ENCODE results near the gene MYO1G. TPM values are rescaled to one million over a fixed set of nuclear protein-coding genes. Genes with fewer than 3 reads are reported as not detected.
"Not testable (repeated sequence)": the region's sequence is repeated elsewhere in the genome, so short reads cannot be mapped to it uniquely, and the experiment has no call there.

Gene MYO1G
- total RNA-seq, 1 experiment from 2014 or later, result 0.36 TPM

DNA sequence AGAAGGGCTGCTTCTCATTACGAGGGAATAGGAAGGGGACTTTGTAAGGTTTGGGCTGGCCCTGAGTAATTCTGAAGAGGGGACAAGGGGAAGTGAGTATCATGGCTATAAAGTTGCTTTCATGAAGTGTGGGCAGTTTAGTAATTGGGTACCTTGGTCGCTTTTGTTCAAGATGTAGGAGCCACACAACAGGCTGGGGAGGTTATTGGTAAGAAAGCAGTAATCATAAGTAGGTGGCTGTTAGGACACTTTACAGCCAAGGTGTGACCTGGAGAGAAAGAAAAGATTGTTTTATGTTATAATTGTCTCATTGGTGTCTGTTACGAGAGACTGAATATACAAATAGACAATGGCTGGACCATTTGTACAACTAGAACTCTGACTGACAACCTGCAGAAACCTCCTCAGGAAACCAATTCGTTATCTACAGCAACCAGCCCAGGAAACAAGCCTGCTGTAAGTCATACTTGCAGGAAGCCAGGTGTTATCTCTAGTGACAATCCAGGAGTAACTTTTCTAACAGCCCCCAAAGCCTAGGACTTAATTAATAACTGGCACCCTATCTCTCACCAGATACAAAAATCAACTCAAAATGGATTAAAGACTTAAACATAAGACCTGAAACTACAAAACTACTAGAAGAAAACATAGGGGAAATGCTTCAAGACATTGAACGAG lies 16.2 kb upstream of the MYO1G start:
- no peak for DNase-seq
- CTCF ChIA-PET, result interaction anchor here (1.1 kb wide), 1 partner anchor 19 kb away, joined by 3 read pairs; no protein-coding TSS in a partner anchor
- Mint-ChIP-seq H3K9me3 (ENCODE audit: unreplicated experiment) (no peaks in the 10 kb centered on the region), H3K27ac (ENCODE audit: unreplicated experiment) (no peak overlapping the region), H3K4me3 (ENCODE audit: unreplicated experiment) (no peak overlapping the region), H3K36me3 (ENCODE audit: insufficient read depth, unreplicated experiment) (peaks cover 11% of the 10 kb centered on the region), H3K4me1 (ENCODE audit: low read depth, unreplicated experiment) (peaks cover 7% of the 10 kb centered on the region), H3K27me3 (ENCODE audit: insufficient read depth, unreplicated experiment) (no peaks in the 10 kb centered on the region)
- H3K36me3 ChIP-seq (ENCODE audit: control insufficient read depth, insufficient read depth, low read length), result no peaks in the 10 kb centered on the region
- no peak overlapping the region for H3K4me3 ChIP-seq (ENCODE audit: low read depth, low read length)
- H3K9me3 ChIP-seq, result no peaks in the 10 kb centered on the region
- BruUV-seq (replicated peaks), result no TSS peak
- no peaks in the 10 kb centered on the region for H3K27me3 ChIP-seq (replicated peaks; ENCODE audit: control insufficient read depth, insufficient read depth, low read length)
- intact Hi-C loops (cut with micrococcal nuclease; ENCODE audit: unreplicated experiment), result no loop called here
- POLR2A ChIA-PET, result no interaction called here
- TF ChIP-seq, protein P1, sequence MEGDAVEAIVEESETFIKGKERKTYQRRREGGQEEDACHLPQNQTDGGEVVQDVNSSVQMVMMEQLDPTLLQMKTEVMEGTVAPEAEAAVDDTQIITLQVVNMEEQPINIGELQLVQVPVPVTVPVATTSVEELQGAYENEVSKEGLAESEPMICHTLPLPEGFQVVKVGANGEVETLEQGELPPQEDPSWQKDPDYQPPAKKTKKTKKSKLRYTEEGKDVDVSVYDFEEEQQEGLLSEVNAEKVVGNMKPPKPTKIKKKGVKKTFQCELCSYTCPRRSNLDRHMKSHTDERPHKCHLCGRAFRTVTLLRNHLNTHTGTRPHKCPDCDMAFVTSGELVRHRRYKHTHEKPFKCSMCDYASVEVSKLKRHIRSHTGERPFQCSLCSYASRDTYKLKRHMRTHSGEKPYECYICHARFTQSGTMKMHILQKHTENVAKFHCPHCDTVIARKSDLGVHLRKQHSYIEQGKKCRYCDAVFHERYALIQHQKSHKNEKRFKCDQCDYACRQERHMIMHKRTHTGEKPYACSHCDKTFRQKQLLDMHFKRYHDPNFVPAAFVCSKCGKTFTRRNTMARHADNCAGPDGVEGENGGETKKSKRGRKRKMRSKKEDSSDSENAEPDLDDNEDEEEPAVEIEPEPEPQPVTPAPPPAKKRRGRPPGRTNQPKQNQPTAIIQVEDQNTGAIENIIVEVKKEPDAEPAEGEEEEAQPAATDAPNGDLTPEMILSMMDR (IDR thresholded peaks at IDR 0.05; ENCODE audit: insufficient read depth in 1 of 2, low read depth in 1 of 2, low read length in 1 of 2, severe bottlenecking in 1 of 2, unreplicated experiment in 1 of 2), result no peak
- H3K4me1 ChIP-seq, result 0 out of 2 replicates have a peak, but pooled peaks cover 9% of the 10 kb centered on the region

DNA sequence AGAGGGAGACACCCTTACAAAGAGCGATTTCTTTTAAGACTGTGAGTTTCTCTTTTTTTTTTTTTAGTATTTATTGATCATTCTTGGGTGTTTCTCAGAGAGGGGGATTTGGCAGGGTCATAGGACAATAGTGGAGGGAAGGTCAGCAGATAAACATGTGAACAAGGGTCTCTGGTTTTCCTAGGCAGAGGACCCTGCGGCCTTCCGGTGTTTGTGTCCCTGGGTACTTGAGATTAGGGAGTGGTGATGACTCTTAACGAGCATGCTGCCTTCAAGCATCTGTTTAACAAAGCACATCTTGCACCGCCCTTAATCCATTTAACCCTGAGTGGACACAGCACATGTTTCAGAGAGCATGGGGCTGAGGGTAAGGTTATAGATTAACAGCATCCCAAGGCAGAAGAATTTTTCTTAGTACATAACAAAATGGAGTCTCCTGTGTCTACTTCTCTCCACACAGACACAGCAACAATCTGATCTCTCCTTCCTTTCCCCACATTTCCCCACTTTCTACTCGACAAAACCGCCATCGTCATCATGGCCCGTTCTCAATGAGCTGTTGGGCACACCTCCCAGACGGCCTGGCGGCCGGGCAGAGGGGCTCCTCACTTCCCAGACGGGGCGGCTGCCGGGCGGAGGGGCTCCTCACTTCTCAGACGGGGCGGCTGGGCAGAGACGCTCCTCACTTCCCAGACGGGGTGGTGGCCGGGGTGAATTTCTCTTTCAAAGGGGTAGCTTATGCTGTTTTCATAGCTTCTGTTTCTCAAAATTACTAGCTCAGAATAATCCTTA lies 13.4 kb upstream of the MYO1G start:
- POLR2A ChIA-PET; H3K4me3 ChIP-seq (ENCODE audit: low read depth, low read length); BruUV-seq (replicated peaks); H3K4me3 Mint-ChIP-seq (ENCODE audit: unreplicated experiment); CTCF ChIA-PET; intact Hi-C loops (cut with micrococcal nuclease; ENCODE audit: unreplicated experiment); H3K36me3 ChIP-seq (ENCODE audit: control insufficient read depth, insufficient read depth, low read length); H3K9me3 ChIP-seq; DNase-seq; H3K9me3 Mint-ChIP-seq (ENCODE audit: unreplicated experiment); H3K36me3 Mint-ChIP-seq (ENCODE audit: insufficient read depth, unreplicated experiment); H3K27ac Mint-ChIP-seq (ENCODE audit: unreplicated experiment); H3K4me1 Mint-ChIP-seq (ENCODE audit: low read depth, unreplicated experiment); H3K27me3 Mint-ChIP-seq (ENCODE audit: insufficient read depth, unreplicated experiment); H3K27me3 ChIP-seq (replicated peaks; ENCODE audit: control insufficient read depth, insufficient read depth, low read length): not testable (repeated sequence)
- H3K4me1 ChIP-seq, result peaks cover 14% of the 10 kb centered on the region

DNA sequence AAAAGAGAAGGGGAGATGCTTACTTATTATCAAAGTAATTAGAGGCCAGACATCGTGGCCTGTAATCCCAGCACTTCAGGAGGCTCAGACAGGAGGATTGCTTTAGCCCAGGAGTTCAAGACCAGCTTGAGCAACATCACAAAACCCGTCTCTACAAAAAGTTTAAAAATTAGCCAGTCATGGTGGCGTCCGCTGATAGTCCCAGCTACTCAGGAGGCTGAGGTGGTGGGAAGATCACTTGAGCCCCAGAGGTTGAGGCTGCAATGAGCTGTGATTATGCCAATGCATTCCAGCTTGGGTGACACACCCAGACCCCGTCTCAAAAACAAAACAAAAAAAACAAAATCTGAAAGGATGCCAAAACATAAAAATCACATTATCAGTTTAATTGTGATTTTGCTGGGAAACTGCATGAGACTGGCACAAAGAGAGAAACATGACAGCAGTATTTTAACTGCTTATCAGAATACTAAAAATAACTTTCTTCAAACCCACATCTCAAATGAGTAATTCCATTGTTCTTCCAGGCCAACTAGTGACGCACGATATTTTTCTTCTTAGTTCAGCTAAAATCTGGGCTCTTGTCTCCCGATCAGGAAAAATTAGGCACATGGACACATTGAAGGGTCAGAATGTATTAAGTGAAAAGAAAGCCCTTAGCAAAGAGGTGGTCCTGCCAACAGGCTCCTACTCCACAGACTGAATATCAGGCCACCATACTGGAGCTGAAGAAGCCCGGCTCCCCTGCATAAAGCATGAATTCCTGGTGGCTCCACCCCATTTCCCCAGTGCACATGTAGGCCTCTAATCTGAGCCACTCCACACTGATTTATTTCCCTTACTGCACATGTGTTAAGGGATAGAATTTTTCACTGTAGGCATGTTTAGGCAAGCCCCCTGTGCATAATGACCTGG lies 11.6 kb upstream of the MYO1G start:
- Histone ChIP-seq H3K4me3 (ENCODE audit: low read depth, low read length) (no peak overlapping the region), H3K4me1 (peaks cover 15% of the 10 kb centered on the region), H3K36me3 (ENCODE audit: control insufficient read depth, insufficient read depth, low read length) (no peaks in the 10 kb centered on the region), H3K9me3 (no peaks in the 10 kb centered on the region), H3K27me3 (replicated peaks; ENCODE audit: control insufficient read depth, insufficient read depth, low read length) (no peaks in the 10 kb centered on the region)
- POLR2A ChIA-PET, result no interaction called here
- peaks cover 22% of the 10 kb centered on the region for H3K36me3 Mint-ChIP-seq (ENCODE audit: insufficient read depth, unreplicated experiment)
- DNase-seq, result no peak
- TF ChIP-seq, protein P1 (IDR thresholded peaks at IDR 0.05; ENCODE audit: insufficient read depth in 1 of 2, low read depth in 1 of 2, low read length in 1 of 2, severe bottlenecking in 1 of 2, unreplicated experiment in 1 of 2), result no peak
- H3K4me1 Mint-ChIP-seq (ENCODE audit: low read depth, unreplicated experiment), result peaks cover 7% of the 10 kb centered on the region
- H3K4me3 Mint-ChIP-seq (ENCODE audit: unreplicated experiment), result no peak overlapping the region
- BruUV-seq (replicated peaks), result no TSS peak
- H3K27me3 Mint-ChIP-seq (ENCODE audit: insufficient read depth, unreplicated experiment), result no peaks in the 10 kb centered on the region
- intact Hi-C loops (cut with micrococcal nuclease; ENCODE audit: unreplicated experiment), result no loop called here
- H3K9me3 Mint-ChIP-seq (ENCODE audit: unreplicated experiment), result no peaks in the 10 kb centered on the region
- CTCF ChIA-PET, result no interaction called here
- H3K27ac Mint-ChIP-seq (ENCODE audit: unreplicated experiment), result no peak overlapping the region

Measured in Caco-2 (cell line).